GM18870 (cell line): ENCODE results near the gene MARCHF2.

ENCODE experiments used
- ATAC-seq: cut with Tn5 transposase; IDR thresholded peaks from one replicate; pipeline ENCODE4 v1.9.1; 2021; ENCODE audit warnings: moderate library complexity; ENCODE audit not compliant: unreplicated experiment

MARCHF2 gene

GRCh38 chr19:8451885-8452284 is 38.8 kb downstream of the MARCHF2 start:
- no peak for ATAC-seq

GRCh38 chr19:8452446-8453123 is 39.5 kb downstream of the MARCHF2 start:
- ATAC-seq: no peak

GRCh38 chr19:8453616-8454015 is 40.5 kb downstream of the MARCHF2 start:
- ATAC-seq: no peak

- no peak for ATAC-seq
Measured at GRCh38 chr19:8454218-8454617, 41.1 kb downstream of the MARCHF2 start.

GRCh38 chr19:8455018-8455417 is 41.9 kb downstream of the MARCHF2 start:
- no peak for ATAC-seq

GRCh38 chr19:8456064-8456463 is 43.0 kb downstream of the MARCHF2 start:
- ATAC-seq: no peak

GRCh38 chr19:8457209-8457608 is 44.1 kb downstream of the MARCHF2 start:
- ATAC-seq: no peak

GRCh38 chr19:8457827-8458226 is 44.7 kb downstream of the MARCHF2 start:
- ATAC-seq: no peak

- no peak for ATAC-seq
Measured at GRCh38 chr19:8458380-8458779, 45.3 kb downstream of the MARCHF2 start.

- ATAC-seq: no peak
Measured at GRCh38 chr19:8459095-8459494, 46.0 kb downstream of the MARCHF2 start.

- ATAC-seq: no peak
Measured at GRCh38 chr19:8459520-8460270, 46.6 kb downstream of the MARCHF2 start.

- no peak for ATAC-seq
Measured at GRCh38 chr19:8460516-8461298, 47.6 kb downstream of the MARCHF2 start.

GRCh38 chr19:8461376-8461775 is 48.3 kb downstream of the MARCHF2 start:
- no peak for ATAC-seq

GRCh38 chr19:8461891-8462290 is 48.8 kb downstream of the MARCHF2 start:
- no peak for ATAC-seq

GRCh38 chr19:8462571-8462970 is 49.5 kb downstream of the MARCHF2 start:
- no peak for ATAC-seq

GRCh38 chr19:8463365-8463764 is 50.3 kb downstream of the MARCHF2 start:
- no peak for ATAC-seq

- ATAC-seq: no peak
Measured at GRCh38 chr19:8466018-8466417, 52.9 kb downstream of the MARCHF2 start.

GRCh38 chr19:8468124-8468523 is 55.0 kb downstream of the MARCHF2 start:
- no peak for ATAC-seq

- ATAC-seq: no peak
Measured at GRCh38 chr19:8468761-8469373, 55.8 kb downstream of the MARCHF2 start.

- ATAC-seq: no peak
Measured at GRCh38 chr19:8469613-8470368, 56.7 kb downstream of the MARCHF2 start.
